H1 (cell line): Measurements from ENCODE around the gene PRODH2. TPM values are rescaled to one million over a fixed set of nuclear protein-coding genes. Genes with fewer than 3 reads are reported as not detected.

Experiments used
- CTCF ChIA-PET: fragments of 300-600 bp; sonication (Branson Sonifier 250); formaldehyde crosslinking; loops from one replicate; lab custom pipeline; 2021; ENCODE audit not compliant: partially characterized antibody; lab: Charles Lee
- POLR2A ChIA-PET: fragments of 300-600 bp; sonication (Branson Sonifier 250); formaldehyde crosslinking; loops from one replicate; lab custom pipeline; 2021; ENCODE audit warnings: inconsistent platforms; ENCODE audit not compliant: partially characterized antibody; lab: Charles Lee
- DNase-seq, 2 experiments: peaks; one replicate each; pipeline versions ENCODE4 v3.0.0 to v3.0.0-alpha.2; 2010 to 2022; ENCODE audit warnings: low spot score in 2 of 2, low read depth in 1 of 2, mixed read lengths in 1 of 2
- FAIRE-seq: peaks from 2 replicates; lab custom pipeline; 2011; peaks lifted over from hg19 to GRCh38; lab: Jason Lieb, UNC
- H2AFZ ChIP-seq: 2 replicates; pipeline ENCODE4 v1.8.1; 2012; ENCODE audit warnings: low read length, inconsistent platforms
- H2AK5ac ChIP-seq: 2 replicates; pipeline ENCODE4 v1.6.1; 2013; ENCODE audit warnings: low read depth, low read length
- H2BK120ac ChIP-seq: replicated peaks from 2 replicates; pipeline ENCODE3; 2013; ENCODE audit warnings: low read depth, low read length, inconsistent platforms
- H2BK12ac ChIP-seq: 2 replicates; pipeline ENCODE4 v1.6.1; 2013; ENCODE audit warnings: low read depth, low read length
- H2BK15ac ChIP-seq: 2 replicates; pipeline ENCODE4 v1.6.1; 2013; ENCODE audit warnings: low read length
- H2BK20ac ChIP-seq: 2 replicates; pipeline ENCODE4 v1.6.1; 2013; ENCODE audit warnings: low read length
- H2BK5ac ChIP-seq: 2 replicates; pipeline ENCODE4 v1.6.1; 2013; ENCODE audit warnings: low read depth, low read length
- H3K14ac ChIP-seq: 2 replicates; pipeline ENCODE4 v1.6.1; 2013; ENCODE audit warnings: inconsistent platforms; ENCODE audit not compliant: insufficient read length
- H3K18ac ChIP-seq: 2 replicates; pipeline ENCODE4 v1.6.1; 2013; ENCODE audit warnings: low read length; ENCODE audit errors: extremely low read depth
- H3K23ac ChIP-seq: 2 replicates; pipeline ENCODE4 v1.6.1; 2013; ENCODE audit warnings: inconsistent platforms; ENCODE audit not compliant: insufficient read length
- H3K23me2 ChIP-seq: 2 replicates; pipeline ENCODE4 v1.6.1; 2013; ENCODE audit warnings: low read depth, low read length
- H3K27ac ChIP-seq: 2 replicates; pipeline ENCODE4 v1.6.1; 2011; ENCODE audit warnings: low read depth, low read length, inconsistent platforms
- H3K27me3 ChIP-seq, 4 experiments: replicated peaks in 1 of 4; 1 replicate in 1 of 4; 2 replicates in 3 of 4; pipeline versions ENCODE4 v1.6.1 to v1.8.1; 2011 to 2013; ENCODE audit warnings: low read length in 3 of 4, mild to moderate bottlenecking in 3 of 4, inconsistent platforms in 2 of 4, mixed read lengths in 2 of 4, moderate library complexity in 1 of 4; ENCODE audit not compliant: control insufficient read depth in 3 of 4, insufficient read depth in 3 of 4; ENCODE audit errors: extremely low read depth in 1 of 4
- H3K36me3 ChIP-seq, 4 experiments: 2 replicates each; pipeline versions ENCODE4 v1.6.1 to v1.8.1; 2011 to 2013; ENCODE audit warnings: mild to moderate bottlenecking in 4 of 4, low read length in 3 of 4, moderate library complexity in 2 of 4, control low read depth in 1 of 4, inconsistent platforms in 1 of 4; ENCODE audit not compliant: insufficient read depth in 4 of 4, control insufficient read depth in 2 of 4
- H3K4ac ChIP-seq: replicated peaks from 2 replicates; pipeline ENCODE3; 2013; ENCODE audit warnings: low read length, low read depth, mixed read lengths, inconsistent platforms; ENCODE audit not compliant: insufficient read length
- H3K4me1 ChIP-seq, 4 experiments: replicated peaks in 1 of 4; 1 replicate in 1 of 4; 2 replicates in 3 of 4; pipeline versions ENCODE4 v1.6.1 to v1.8.1; 2011 to 2013; ENCODE audit warnings: low read length in 3 of 4, inconsistent platforms in 2 of 4, mixed read lengths in 1 of 4; ENCODE audit not compliant: insufficient read depth in 4 of 4, control insufficient read depth in 3 of 4
- H3K4me2 ChIP-seq, 2 experiments: 2 replicates each; pipeline versions ENCODE4 v1.6.1 to v1.8.1; 2011 to 2013; ENCODE audit warnings: low read depth in 2 of 2, low read length in 2 of 2, control low read depth in 1 of 2, inconsistent platforms in 1 of 2, mild to moderate bottlenecking in 1 of 2; ENCODE audit not compliant: insufficient read depth in 1 of 2
- H3K4me3 ChIP-seq, 4 experiments: fragments of 200-600, 300-600 bp in 1 of 4; sonication (generic), shearing (Covaris generic), sonication (Bioruptor Twin) in 1 of 4; 2 replicates each; pipeline versions ENCODE4 v1.5.1 to v1.8.1; 2011 to 2016; ENCODE audit warnings: low read length in 4 of 4, low read depth in 3 of 4, control low read depth in 2 of 4, inconsistent platforms in 2 of 4, mild to moderate bottlenecking in 2 of 4, mixed read lengths in 1 of 4, moderate library complexity in 1 of 4; ENCODE audit not compliant: insufficient read depth in 2 of 4; ENCODE audit errors: extremely low read depth in 1 of 4
- H3K56ac ChIP-seq: replicated peaks from 2 replicates; pipeline ENCODE3; 2013; ENCODE audit warnings: low read depth, mild to moderate bottlenecking, mixed read lengths, low read length, inconsistent platforms; ENCODE audit not compliant: insufficient read length
- H3K79me1 ChIP-seq: 2 replicates; pipeline ENCODE4 v1.6.1; 2013; ENCODE audit warnings: low read depth, low read length, control low read depth
- H3K79me2 ChIP-seq, 2 experiments: 2 replicates each; pipeline versions ENCODE4 v1.6.1 to v1.8.1; 2012 to 2013; ENCODE audit warnings: low read length in 2 of 2, mild to moderate bottlenecking in 2 of 2, inconsistent platforms in 1 of 2; ENCODE audit not compliant: insufficient read depth in 2 of 2, control insufficient read depth in 1 of 2
- H3K9ac ChIP-seq, 4 experiments: replicated peaks in 1 of 4; 1 replicate in 1 of 4; 2 replicates in 3 of 4; pipeline versions ENCODE4 v1.6.1 to v1.8.1; 2011 to 2013; ENCODE audit warnings: low read depth in 3 of 4, low read length in 3 of 4, control low read depth in 2 of 4, mild to moderate bottlenecking in 2 of 4, moderate library complexity in 2 of 4, inconsistent platforms in 1 of 4; ENCODE audit errors: extremely low read depth in 1 of 4
- H3K9me3 ChIP-seq, 2 experiments: 2 replicates each; pipeline versions ENCODE4 v1.6.1 to v1.8.1; 2012 to 2013; ENCODE audit warnings: mild to moderate bottlenecking in 2 of 2, moderate library complexity in 2 of 2, control low read depth in 1 of 2, inconsistent platforms in 1 of 2, low read depth in 1 of 2, low read length in 1 of 2, mixed read lengths in 1 of 2; ENCODE audit not compliant: insufficient read depth in 2 of 2
- H4K20me1 ChIP-seq, 2 experiments: replicated peaks in 1 of 2; 2 replicates each; pipeline versions ENCODE3 to v1.8.1; 2011 to 2013; ENCODE audit warnings: inconsistent platforms in 2 of 2, low read length in 2 of 2, mild to moderate bottlenecking in 1 of 2; ENCODE audit not compliant: insufficient read depth in 2 of 2, control insufficient read depth in 1 of 2
- H4K5ac ChIP-seq: 2 replicates; pipeline ENCODE4 v1.6.1; 2013; ENCODE audit warnings: low read length, low read depth, mixed read lengths, inconsistent platforms; ENCODE audit not compliant: insufficient read length
- H4K8ac ChIP-seq: 2 replicates; pipeline ENCODE4 v1.8.0; 2013; ENCODE audit warnings: mild to moderate bottlenecking, moderate library complexity, low read length, inconsistent platforms; ENCODE audit not compliant: insufficient read depth; ENCODE audit errors: extremely low read depth
- H4K91ac ChIP-seq: replicated peaks from 2 replicates; pipeline ENCODE3; 2013; ENCODE audit warnings: low read length, mixed read lengths, inconsistent platforms; ENCODE audit not compliant: insufficient read length
- CBX5 ChIP-seq: fragments of 300-800, 300-1000 bp; sonication (generic); IDR thresholded peaks from 2 replicates; pipeline ENCODE4 v1.7.1; 2016; ENCODE audit warnings: antibody characterized with exemption, low read length, low read depth
- CHD2 ChIP-seq: IDR thresholded peaks from 2 replicates; pipeline ENCODE4 v1.6.1; 2012; ENCODE audit warnings: low read length, improper control_type of control experiment
- CTBP2 ChIP-seq: IDR thresholded peaks from 2 replicates; pipeline ENCODE4 v1.7.0; 2011; ENCODE audit warnings: borderline replicate concordance, mild to moderate bottlenecking, moderate library complexity, mixed read lengths, low read length; ENCODE audit not compliant: insufficient read depth, insufficient read length
- EGR1 ChIP-seq: IDR thresholded peaks from 2 replicates; pipeline ENCODE4 v1.6.1; 2011; ENCODE audit warnings: low read depth, low read length, borderline replicate concordance
- EP300 ChIP-seq, 2 experiments: IDR thresholded peaks; 1 replicate in 1 of 2; 2 replicates in 1 of 2; pipeline ENCODE4 v1.6.1; 2011 to 2012; ENCODE audit warnings: low read depth in 2 of 2, low read length in 2 of 2, mild to moderate bottlenecking in 2 of 2, borderline replicate concordance in 1 of 2, inconsistent platforms in 1 of 2, moderate library complexity in 1 of 2
- GTF2F1 ChIP-seq: IDR thresholded peaks from 2 replicates; pipeline ENCODE4 v1.6.1; 2012; ENCODE audit warnings: low read depth, low read length, improper control_type of control experiment, borderline replicate concordance
- HDAC6 ChIP-seq: IDR thresholded peaks from one replicate; pipeline ENCODE4 v1.7.1; 2012; ENCODE audit warnings: low read depth, mild to moderate bottlenecking, inconsistent platforms, low read length, moderate library complexity
- POLR2A ChIP-seq, 2 experiments: IDR thresholded peaks; 1 replicate in 1 of 2; 2 replicates in 1 of 2; pipeline ENCODE4 v1.6.1; 2011; ENCODE audit warnings: low read depth in 2 of 2, low read length in 2 of 2, mild to moderate bottlenecking in 2 of 2; ENCODE audit errors: control extremely low read depth in 1 of 2
- POU5F1 ChIP-seq: IDR thresholded peaks from 2 replicates; pipeline ENCODE4 v1.6.1; 2011; ENCODE audit warnings: low read depth, mild to moderate bottlenecking, low read length, moderate library complexity
- RFX5 ChIP-seq: IDR thresholded peaks from 2 replicates; pipeline ENCODE4 v1.6.1; 2011; ENCODE audit warnings: low read depth, low read length, improper control_type of control experiment, borderline replicate concordance
- SRF ChIP-seq: IDR thresholded peaks from 2 replicates; pipeline ENCODE4 v1.6.1; 2011; ENCODE audit warnings: mild to moderate bottlenecking, low read depth, low read length, moderate library complexity
- TAF1 ChIP-seq: IDR thresholded peaks from 2 replicates; pipeline ENCODE4 v1.6.1; 2011; ENCODE audit warnings: mild to moderate bottlenecking, low read depth, low read length
- WGBS, 2 experiments: shearing (Covaris generic) in 1 of 2; methylation state at CpG; one replicate each; pipeline versions ENCODE4 v1.1.6 to v1.1.7; 2013 to 2015; ENCODE audit warnings: low lambda C conversion rate in 2 of 2, mixed read lengths in 2 of 2, inconsistent platforms in 1 of 2, low coverage in 1 of 2, missing lambda C conversion rate in 1 of 2; ENCODE audit not compliant: insufficient replicate concordance in 2 of 2, insufficient coverage in 1 of 2, insufficient read length in 1 of 2; ENCODE audit errors: extremely low coverage in 1 of 2, missing lambda C conversion rate in 1 of 2; 5-methylcytosine and 5-hydroxymethylcytosine counted together
- polyA plus RNA-seq, 7 experiments: library from polyadenylated mRNA; depleted of rRNA in 3 of 7; stranded (reverse) in 5 of 7; unstranded in 2 of 7; fragments of >200 nt in 5 of 7; fragments of 200-250 nt in 2 of 7; gene quantifications; 1 replicate in 5 of 7; 2 replicates in 1 of 7; 4 replicates in 1 of 7; pipeline versions ENCODE4 v1.2.1 to v1.2.3, GENCODE V29; 2011 to 2013; ENCODE audit warnings: missing spikeins in 2 of 7, mixed read lengths in 2 of 7
- total RNA-seq: library from RNA; stranded (reverse); fragmentation: NEBNext Ultra II Directional; extraction: Animal tissue kit (Norgen Biotek cat#: 25700); gene quantifications from 2 replicates; pipeline ENCODE4 v1.2.1, GENCODE V29; 2021

PRODH2 gene
- total and polyA plus RNA-seq, 2 of the 8 experiments (the other 6 are each of a cell fraction or from before 2014, with no cell fraction given) = not detected

- no peaks in the 10 kb centered on the region for H3K79me2 ChIP-seq
- no peak within 1 kb of the TSS for H3K14ac ChIP-seq
- H3K27me3 ChIP-seq = peaks cover 3 to 26% (median 20%) of the 10 kb centered on the region in 4 experiments
- H2AFZ ChIP-seq = no peak within 1 kb of the TSS; the same call in 1 of the 2 replicates
- H3K18ac ChIP-seq = peak within 1 kb of the TSS; percentile 15
- H3K4me2 ChIP-seq = peak within 1 kb of the TSS; percentile 34 to 51
- peak within 1 kb of the TSS; percentile 75; the same call in 1 of the 2 replicates for H2AK5ac ChIP-seq
- H3K23ac ChIP-seq = no peak within 1 kb of the TSS
- no peak within 1 kb of the TSS for H4K5ac ChIP-seq
- H3K4ac ChIP-seq = no peak within 1 kb of the TSS
- no peak within 1 kb of the TSS for H2BK15ac ChIP-seq
- H4K20me1 ChIP-seq = peaks cover 0 to 1% of the 10 kb centered on the region in 2 experiments
- H4K8ac ChIP-seq = peak within 1 kb of the TSS; percentile 88
- no peak within 1 kb of the TSS for H3K27ac ChIP-seq
- no peak for FAIRE-seq
- no peaks in the 10 kb centered on the region for H3K9me3 ChIP-seq
- no peak within 1 kb of the TSS for H2BK120ac ChIP-seq
- no peaks in the 10 kb centered on the region for H3K36me3 ChIP-seq
- H3K79me1 ChIP-seq = no peaks in the 10 kb centered on the region
- peak within 1 kb of the TSS; percentile 8 for H4K91ac ChIP-seq
- no peak within 1 kb of the TSS for H2BK5ac ChIP-seq
- CTCF ChIA-PET = interaction anchor here (1.3 to 2.5 kb wide), 3 partner anchors 8 to 77 kb away, joined by 3 to 18 read pairs (median 4); no protein-coding TSS in a partner anchor
- no peak within 1 kb of the TSS for H2BK12ac ChIP-seq
- peaks cover 8% of the 10 kb centered on the region; the same call in 1 of the 2 replicates for H3K23me2 ChIP-seq
- peak within 1 kb of the TSS in 1 of 4 experiments; percentile 41; a peak in 3 of 8 replicates for H3K4me3 ChIP-seq
- 90% methylated on average over 8 of the region's 9 CpGs; no CpG with 5 or more reads in 1 of the 2 experiments for WGBS, 2 experiments
- no peak within 1 kb of the TSS for H2BK20ac ChIP-seq
- H3K9ac ChIP-seq = no peak within 1 kb of the TSS
- no peak for DNase-seq
- POLR2A ChIA-PET = interaction anchor here (1.0 kb wide), 1 partner anchor 9 kb away, joined by 4 read pairs; no protein-coding TSS in a partner anchor
- peaks cover 0 to 12% (median 7%) of the 10 kb centered on the region in 4 experiments; a peak in 5 of 7 replicates for H3K4me1 ChIP-seq
- no peak within 1 kb of the TSS for H3K56ac ChIP-seq
- no peak for TF ChIP-seq HDAC6
- TF ChIP-seq SRF = no peak
- no peak for TF ChIP-seq GTF2F1
- no peak for TF ChIP-seq POU5F1
- TF ChIP-seq EGR1 = no peak
- TF ChIP-seq POLR2A (IDR thresholded peaks at IDR 0.05; ENCODE audit: control extremely low read depth in 1 of 2, low read depth in 2 of 2, low read length in 2 of 2) = no peak
- TF ChIP-seq EP300 (IDR thresholded peaks at IDR 0.05; ENCODE audit: borderline replicate concordance in 1 of 2, low read depth in 2 of 2, low read length in 2 of 2) = no peak
- no peak for TF ChIP-seq CBX5
- no peak for TF ChIP-seq CHD2
- TF ChIP-seq TAF1 = no peak
- no peak for TF ChIP-seq RFX5
- TF ChIP-seq CTBP2 = no peak
Measured at GRCh38 chr19:35852029-35852780, 39.6 kb upstream of the PRODH2 start, which contains the start of gene NPHS1. Gene NPHS1 (minus strand): TSS chr19:35852504. CDS start chr19:35851837, 667 bp downstream.
